Stimulated activated naive CD8-positive, alpha-beta T cell treated with anti-CD3 and anti-CD28 coated beads, Interleukin-15, Interleukin-2, amounts not matched to agents 100 U/mL and 50 U/mL, for 24 hours (primary cell): Measurements from ENCODE around the gene MYO5A.
A peak's percentile ranks its signal among the peaks of the same experiment; 100 is the strongest.
"Not testable (repeated sequence)": the region's sequence is repeated elsewhere in the genome, so short reads cannot be mapped to it uniquely, and the experiment has no call there.

Source experiments
- ATAC-seq: fragments of 150-1000 bp; cut with Tn5 transposase; one replicate; pipeline ENCODE4 v1.10.0; 2021
- DNase-seq: peaks from one replicate; pipeline ENCODE4 v3.0.0; 2021

Gene MYO5A

DNA sequence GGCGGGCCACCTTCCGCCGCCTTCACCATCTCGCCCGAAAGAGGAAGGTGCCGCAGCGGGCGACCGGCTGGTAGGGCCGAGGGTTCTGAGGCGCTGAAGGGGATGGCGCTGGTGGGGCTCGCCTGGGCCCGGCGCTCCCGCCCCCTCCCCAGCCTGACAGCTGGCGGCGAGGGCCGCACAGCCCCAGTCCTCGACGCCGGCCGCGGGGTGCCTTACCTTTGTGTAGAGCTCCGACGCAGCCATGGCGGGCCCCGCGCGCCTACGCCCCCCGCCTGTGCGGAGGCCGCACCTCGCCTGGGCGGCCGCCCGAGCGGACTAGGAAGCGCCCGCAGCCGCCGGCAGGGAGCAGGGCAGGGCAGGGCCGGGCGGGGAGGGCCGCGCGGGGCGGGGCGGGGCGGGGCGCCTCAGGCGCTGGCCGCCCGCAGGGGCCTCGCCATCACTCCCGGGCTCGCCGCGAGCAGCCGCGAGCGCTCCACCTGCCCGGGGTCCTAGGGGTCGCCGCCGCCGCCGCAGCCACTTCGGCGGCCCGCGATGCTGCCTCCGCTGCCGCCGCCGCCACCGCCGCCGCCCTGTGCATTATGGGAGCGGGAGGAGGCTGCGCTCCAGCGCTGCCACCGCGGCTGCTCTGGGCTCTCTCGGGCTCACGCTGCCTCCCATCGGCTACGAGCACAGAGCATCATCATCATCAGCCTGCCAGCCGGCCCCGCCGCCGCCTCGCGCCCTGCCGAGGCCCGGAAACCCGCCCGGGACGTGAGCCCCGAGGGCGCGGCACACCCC, at the start of gene MYO5A:
Gene MYO5A, minus strand, starts transcription at position 317 of the 777 bp plus-strand sequence. Its CDS starts 74 bp downstream, at position 243.
- ATAC-seq (peak; percentile 92), DNase-seq (peak; percentile 78)

GRCh38 chr15:52576692-52577091, 48.0 kb upstream of the MYO5A start:
- DNase-seq, result no peak
- no peak for ATAC-seq

DNA sequence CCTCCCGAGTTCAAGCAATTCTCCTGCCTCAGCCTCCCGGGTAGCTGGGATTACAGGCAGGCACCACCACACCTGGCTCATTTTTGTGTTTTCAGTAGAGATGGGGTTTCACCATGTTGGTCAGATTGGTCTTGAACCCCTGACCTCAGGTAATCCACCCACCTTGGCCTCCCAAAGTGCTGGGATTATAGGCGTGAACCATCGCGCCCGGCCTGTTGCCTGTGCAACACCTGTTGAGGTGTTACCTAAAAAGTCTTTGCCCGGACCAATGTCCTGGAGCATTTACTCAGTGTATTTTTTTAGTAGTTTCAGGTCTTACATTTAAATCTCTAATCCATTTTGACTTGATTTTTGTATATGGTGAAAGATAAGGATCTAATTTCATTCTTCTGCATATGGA, 46.9 kb upstream of the MYO5A start:
- not testable (repeated sequence) for ATAC-seq, DNase-seq

DNA sequence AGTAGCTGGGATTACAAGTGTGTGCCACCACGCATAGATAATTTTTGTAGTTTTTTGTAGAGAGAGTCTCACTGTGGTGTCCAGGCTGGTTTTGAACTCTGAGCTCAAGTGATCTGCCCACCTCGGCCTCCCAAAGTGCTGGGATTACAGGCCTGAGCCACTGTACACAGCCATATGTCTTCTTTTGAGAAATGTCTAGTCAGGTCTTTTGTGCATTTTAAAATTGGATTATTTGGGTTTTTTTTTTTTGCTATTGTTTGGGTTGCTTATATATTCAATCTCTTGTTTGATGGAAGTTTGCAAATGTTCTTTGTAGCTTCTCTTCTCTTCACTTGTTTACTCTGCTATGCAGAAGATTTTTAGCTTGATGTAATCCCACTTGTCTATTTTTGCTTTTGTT, 46.4 kb upstream of the MYO5A start:
- no peak for DNase-seq
- ATAC-seq, result no peak

DNA sequence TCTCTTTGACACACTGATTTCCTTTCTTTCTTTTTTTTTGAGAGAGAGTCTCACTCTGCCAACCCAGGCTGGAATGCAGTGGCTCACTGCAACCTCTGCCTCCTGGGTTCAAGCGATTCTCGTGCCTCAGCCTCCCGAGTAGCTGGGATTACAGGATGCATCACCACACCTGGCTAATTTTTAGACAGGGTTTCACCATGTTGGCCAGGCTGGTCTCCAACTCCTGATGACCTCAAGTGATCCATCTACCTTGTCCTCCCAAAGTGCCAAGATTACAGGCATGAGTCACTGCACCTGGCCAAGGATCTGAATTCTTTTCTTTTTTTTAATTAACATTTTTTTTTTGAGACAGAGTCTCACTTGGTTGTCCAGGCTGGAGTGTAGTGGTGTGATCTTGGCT, 45.9 kb upstream of the MYO5A start:
- ATAC-seq, DNase-seq: not testable (repeated sequence)

DNA sequence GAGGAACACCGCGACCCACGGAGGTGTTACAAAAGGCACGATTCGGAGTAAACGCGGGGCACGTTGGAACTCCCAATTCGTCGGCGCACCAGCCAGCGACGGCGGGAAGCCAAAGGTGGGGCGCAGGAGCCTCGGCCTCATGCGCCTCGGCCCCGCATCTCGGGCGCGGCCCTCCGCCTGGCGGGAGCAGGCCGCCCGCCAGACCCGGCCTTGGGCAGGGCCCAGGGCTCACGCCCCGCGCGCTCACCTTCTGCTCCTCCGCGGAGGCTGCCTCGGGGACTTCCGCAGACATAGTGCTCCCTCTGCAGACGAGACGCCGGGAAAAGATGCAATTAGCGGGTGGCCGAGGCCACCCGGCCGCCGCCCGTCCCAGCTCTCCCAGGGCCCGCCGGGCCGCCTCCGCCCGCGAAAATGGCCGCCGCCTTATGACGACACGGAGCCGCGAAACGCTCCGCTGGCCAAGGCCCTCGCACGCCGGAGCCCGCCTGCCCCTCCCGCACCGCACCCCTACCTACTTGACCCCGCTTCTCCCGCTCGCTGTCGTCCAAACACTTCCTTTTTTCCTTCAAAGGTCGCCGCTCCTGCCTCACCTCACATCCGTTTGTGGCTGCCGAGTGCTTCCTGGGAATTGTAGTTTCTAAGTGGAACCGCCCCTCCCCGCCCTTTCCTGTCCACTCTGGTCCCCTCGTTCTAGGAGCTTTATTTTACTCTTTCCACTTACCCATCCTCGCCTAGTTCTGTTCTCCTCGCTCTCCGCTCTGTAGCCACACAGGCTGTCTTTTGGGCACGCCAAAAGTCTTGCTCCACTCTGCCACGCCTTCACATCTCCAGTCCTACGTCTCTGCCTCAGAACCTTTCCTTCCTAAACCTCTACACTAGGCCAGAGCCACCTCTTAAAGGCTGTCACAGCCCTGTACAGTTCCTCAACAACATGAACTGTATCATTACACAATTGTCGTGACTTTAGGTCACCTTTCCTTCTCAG, 40.2 kb upstream of the MYO5A start, which contains the start of gene ARPP19:
Gene ARPP19, minus strand, starts transcription at position 430 of the 985 bp plus-strand sequence. Its CDS starts 138 bp downstream, at position 292.
- ATAC-seq (peak; percentile 83), DNase-seq (peak; percentile 86)

- DNase-seq, result peak; percentile 53
- ATAC-seq, result peak; percentile 55
These were observed 39.4 kb upstream of the MYO5A start for GRCh38 chr15:52567871-52568600.

DNA sequence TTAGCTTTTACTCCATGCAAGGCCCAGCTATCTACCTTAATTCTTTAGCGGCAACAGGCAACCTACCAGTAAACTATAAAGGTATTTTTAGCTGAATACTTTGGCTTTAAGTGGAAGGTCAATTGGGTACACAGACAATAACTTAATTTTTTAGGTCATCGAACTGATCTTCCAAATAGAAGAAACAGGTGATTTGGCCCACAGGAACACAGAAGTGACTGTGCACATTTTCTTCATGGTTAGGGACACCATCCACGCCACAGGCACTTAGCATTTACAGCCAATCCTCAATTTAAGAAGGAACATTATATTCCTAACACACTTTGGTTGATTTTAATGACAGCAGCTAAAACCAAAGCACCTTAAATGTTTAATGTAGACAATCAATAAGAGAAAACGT, 38.2 kb upstream of the MYO5A start:
- DNase-seq (no peak), ATAC-seq (no peak)

GRCh38 chr15:52565417-52566358, 37.0 kb upstream of the MYO5A start:
- not testable (repeated sequence) for ATAC-seq, DNase-seq

DNA sequence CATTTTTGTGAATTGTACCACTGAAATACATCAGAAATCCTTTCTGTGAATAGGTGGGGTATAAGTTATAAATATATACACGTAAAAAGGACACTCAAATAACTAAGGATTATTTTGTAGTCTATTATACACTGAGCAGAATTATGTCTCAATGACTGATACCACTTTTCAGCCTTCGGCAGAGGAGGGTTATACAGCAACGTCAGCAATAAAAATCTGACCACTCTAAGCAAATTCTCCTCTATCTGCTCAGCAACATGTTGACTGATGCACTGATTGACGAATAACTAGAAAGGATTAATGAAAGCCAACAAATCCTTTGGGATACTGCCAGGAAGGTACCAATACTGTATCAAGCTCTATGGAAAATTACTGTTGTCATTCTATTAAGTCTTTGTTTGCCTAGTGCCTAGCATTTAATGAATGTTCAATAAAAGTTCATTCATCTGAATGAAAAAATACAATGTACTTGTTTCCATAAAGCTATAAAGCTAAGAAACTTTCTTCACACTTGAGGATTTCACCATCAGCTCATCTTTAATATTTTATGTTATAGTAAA, 34.9 kb upstream of the MYO5A start:
- no peak for DNase-seq
- no peak for ATAC-seq

DNA sequence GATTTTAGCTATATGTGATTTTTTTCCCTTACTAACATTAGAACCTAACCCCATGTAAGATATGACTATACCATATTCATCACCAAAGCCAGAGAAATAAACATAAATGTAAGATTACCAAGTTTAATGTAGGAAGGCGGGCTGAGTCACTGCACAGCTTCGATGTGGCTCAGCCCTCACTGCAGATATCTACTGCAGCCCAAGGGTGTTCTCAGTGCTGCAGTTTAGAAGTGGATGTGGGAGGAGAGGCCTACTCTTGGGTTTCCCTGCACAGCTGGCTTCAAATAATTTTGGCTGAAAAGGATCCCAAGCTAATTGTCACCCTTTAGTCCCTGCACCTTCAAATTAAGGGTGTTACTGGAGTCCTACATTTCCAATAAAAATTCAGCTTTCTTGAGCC, 30.9 kb upstream of the MYO5A start:
- ATAC-seq, result peak; percentile 86
- DNase-seq, result peak; percentile 41

DNA sequence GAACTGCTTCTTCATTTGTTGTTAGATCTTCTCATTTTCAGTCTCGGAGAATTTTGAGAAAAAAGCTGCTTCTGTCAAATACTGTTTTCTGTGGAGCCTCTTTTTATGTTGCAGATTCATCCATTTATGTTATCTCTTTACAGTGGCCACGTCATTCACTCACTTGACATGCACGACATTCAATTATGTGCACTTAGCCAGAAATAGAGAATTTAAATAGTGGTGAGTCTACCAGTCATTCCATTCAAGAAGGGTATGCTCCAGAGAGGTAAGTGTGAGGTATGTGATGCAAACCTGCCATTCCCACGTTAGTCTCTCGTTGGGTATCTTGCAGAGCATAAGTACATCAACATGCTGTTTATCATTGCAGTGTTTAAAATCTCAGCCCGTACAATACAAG, 30.3 kb upstream of the MYO5A start:
- DNase-seq (no peak), ATAC-seq (peak; percentile 9)

- ATAC-seq (peak; percentile 94), DNase-seq (peak; percentile 45)
These were observed 29.5 kb upstream of the MYO5A start for GRCh38 chr15:52558196-52558595.

- no peak for DNase-seq
These were observed 28.6 kb upstream of the MYO5A start for GRCh38 chr15:52557274-52557641.

DNA sequence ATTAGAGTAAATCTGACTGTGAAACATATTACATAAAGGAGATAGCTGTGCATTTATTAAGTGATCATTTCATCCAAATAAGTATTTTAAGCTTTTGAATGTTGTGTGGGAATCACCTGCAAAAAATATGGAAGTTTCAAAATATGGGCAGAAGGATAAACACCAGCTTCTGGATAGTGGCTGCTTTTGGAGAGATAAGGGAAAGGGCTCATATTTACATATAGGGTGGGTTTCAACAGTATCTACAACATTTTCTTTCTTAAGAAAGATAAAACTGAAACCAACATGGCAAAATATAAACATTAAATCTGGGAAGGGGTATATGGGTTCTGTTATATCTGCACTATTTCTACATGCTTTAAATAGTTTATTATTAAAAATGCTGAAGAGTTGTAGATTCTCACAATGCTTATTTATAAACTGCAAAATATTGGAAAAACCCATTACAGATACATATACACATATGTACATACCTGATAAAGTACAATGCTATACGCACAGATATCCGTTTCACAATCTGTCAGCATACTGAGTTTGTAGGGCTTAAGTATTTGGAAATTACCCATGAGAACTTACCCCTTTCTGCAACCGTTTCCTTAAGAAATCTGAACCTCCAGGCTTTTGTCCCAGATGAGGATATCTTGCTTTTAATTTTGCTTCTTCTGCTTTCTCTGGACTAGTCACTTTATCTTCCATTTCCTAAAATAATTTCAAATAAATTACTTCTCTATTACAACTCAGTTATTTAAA, 28.0 kb upstream of the MYO5A start:
- ATAC-seq, result no peak

More at GRCh38 chr15:52557274-52557641, 28.6 kb upstream of the MYO5A start:
- ATAC-seq, result no peak

GRCh38 chr15:52552303-52552702, 23.6 kb upstream of the MYO5A start:
- no peak for ATAC-seq

More for the DNA sequence above, 28.0 kb upstream of the MYO5A start:
- DNase-seq, result no peak

DNA sequence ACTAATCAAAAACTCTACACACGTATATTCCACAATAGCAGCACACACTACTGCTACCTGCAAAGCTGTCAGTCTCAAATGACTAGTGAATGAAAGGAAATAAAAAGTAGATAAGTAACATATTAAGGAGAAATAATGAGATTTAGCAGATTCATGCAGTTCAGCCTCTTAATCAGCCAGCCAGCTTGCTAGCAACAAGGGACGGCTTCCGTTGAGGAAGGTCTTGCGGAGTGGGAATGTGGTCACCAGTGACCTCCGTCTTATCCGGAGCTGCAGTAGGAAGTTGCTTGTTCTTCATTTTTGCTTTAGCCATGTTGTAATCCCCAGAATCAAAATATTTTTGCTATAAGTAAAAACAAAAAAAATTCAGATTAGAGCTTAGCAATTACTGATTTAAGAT, 23.1 kb upstream of the MYO5A start:
- ATAC-seq, result no peak
- DNase-seq, result no peak

More at GRCh38 chr15:52552303-52552702, 23.6 kb upstream of the MYO5A start:
- DNase-seq, result no peak

- ATAC-seq, DNase-seq: not testable (repeated sequence)
These were observed 22.5 kb upstream of the MYO5A start for GRCh38 chr15:52551186-52551585.

- no peak for ATAC-seq
- no peak for DNase-seq
These were observed 17.5 kb upstream of the MYO5A start for GRCh38 chr15:52546031-52546751.
